Measurements from ENCODE around the gene KIRREL3. TPM values are rescaled to one million over a fixed set of nuclear protein-coding genes. Genes with fewer than 3 reads are reported as not detected.

KIRREL3 gene
- polyA plus RNA-seq, 1 of the 3 experiments (the other 2 are of a cell fraction) = 3.7 TPM

GRCh38 chr11:126477535-126478305 lies 522.9 kb downstream of the KIRREL3 start:
- no peak overlapping the region for H3K9ac ChIP-seq
- no peak overlapping the region for H3K4me2 ChIP-seq
- H3K4me1 ChIP-seq (ENCODE audit: control insufficient read depth in 1 of 2, insufficient read depth in 2 of 2, low read depth in 1 of 2, low read length in 1 of 2) = peaks cover 0 to 4% of the 10 kb centered on the region in 2 experiments; a peak in 1 of 4 replicates
- TF ChIP-seq FOXM1 (IDR thresholded peaks at IDR 0.05; ENCODE audit: low read depth) (no peak), TEAD4 (IDR thresholded peaks at IDR 0.05; ENCODE audit: borderline replicate concordance, insufficient read depth) (no peak), RXRA (IDR thresholded peaks at IDR 0.05; ENCODE audit: borderline replicate concordance, low read depth) (no peak), YY1 (IDR thresholded peaks at IDR 0.05; ENCODE audit: low read depth) (no peak), EP300 (IDR thresholded peaks at IDR 0.05; ENCODE audit: borderline replicate concordance in 1 of 2, low read depth in 1 of 2, low read length in 1 of 2) (no peak), RFX5 (IDR thresholded peaks at IDR 0.05; ENCODE audit: low read length) (no peak), REST (IDR thresholded peaks at IDR 0.05; ENCODE audit: low read depth, low read length) (no peak), TAF1 (IDR thresholded peaks at IDR 0.05; ENCODE audit: borderline replicate concordance, low read depth, low read length) (no peak), EZH2phosphoT487 (IDR thresholded peaks at IDR 0.05; ENCODE audit: borderline replicate concordance, low read depth) (no peak), CTCF (IDR thresholded peaks at IDR 0.05) (no peak), RAD21 (IDR thresholded peaks at IDR 0.05; ENCODE audit: low read length) (no peak), FOSL2 (IDR thresholded peaks at IDR 0.05; ENCODE audit: borderline replicate concordance, low read depth) (no peak), ELF1 (IDR thresholded peaks at IDR 0.05) (no peak), IRF3 (IDR thresholded peaks at IDR 0.05; ENCODE audit: low read depth, low read length) (no peak), RCOR1 (IDR thresholded peaks at IDR 0.05; ENCODE audit: low read length) (no peak), JUND (IDR thresholded peaks at IDR 0.05) (no peak), POLR2AphosphoS5 (IDR thresholded peaks at IDR 0.05; ENCODE audit: low read depth, low read length) (no peak), GABPA (IDR thresholded peaks at IDR 0.05; ENCODE audit: low read depth) (no peak), CHD2 (IDR thresholded peaks at IDR 0.05; ENCODE audit: low read length, partially characterized antibody) (no peak), SIN3A (IDR thresholded peaks at IDR 0.05; ENCODE audit: borderline replicate concordance, low read depth, low read length) (no peak)
- no peak overlapping the region for H3K27ac ChIP-seq (ENCODE audit: low read depth in 2 of 2, low read length in 1 of 2)
- H3F3A ChIP-seq (replicated peaks; ENCODE audit: insufficient read depth) = no peaks in the 10 kb centered on the region
- H4K20me1 ChIP-seq (ENCODE audit: insufficient read depth) = no peaks in the 10 kb centered on the region
- DNase-seq = no peak
- H3K79me2 ChIP-seq (ENCODE audit: insufficient read depth) = no peaks in the 10 kb centered on the region
- H2AFZ ChIP-seq (ENCODE audit: low read depth) = no peak overlapping the region
- ChIA-PET CTCF (interaction anchor here (0.7 to 2.6 kb wide), 3 partner anchors 8 to 167 kb away, joined by 3 to 19 read pairs (median 3); no protein-coding TSS in a partner anchor), POLR2A (no interaction called here)
- WGBS (ENCODE audit: low lambda C conversion rate) = 94% methylated on average over 7 of the region's 14 CpGs
- no peaks in the 10 kb centered on the region for H3K9me3 ChIP-seq
- no peaks in the 10 kb centered on the region for H3K27me3 ChIP-seq (ENCODE audit: insufficient read depth)
- H3K4me3 ChIP-seq (ENCODE audit: low read depth in 2 of 2, low read length in 1 of 2) = no peak overlapping the region
- H3K36me3 ChIP-seq (replicated peaks in 1 of 2; ENCODE audit: control insufficient read depth in 1 of 2, insufficient read depth in 2 of 2, low read length in 1 of 2) = no peaks in the 10 kb centered on the region
- no peaks in the 10 kb centered on the region for H3K9me2 ChIP-seq

Data from SK-N-SH (cell line).